HG03457 (cell line): ENCODE results near the gene TH.

ENCODE experiments used
- ATAC-seq: cut with Tn5 transposase; IDR thresholded peaks from one replicate; pipeline ENCODE4 v1.9.1; 2021; ENCODE audit warnings: moderate number of reproducible peaks; ENCODE audit not compliant: unreplicated experiment

Gene TH

GRCh38 chr11:2209370-2209801 is 37.8 kb upstream of the TH start:
- no peak for ATAC-seq

- ATAC-seq, result no peak
Observed at GRCh38 chr11:2208691-2209369, 37.2 kb upstream of the TH start.

GRCh38 chr11:2207773-2208621 is 36.4 kb upstream of the TH start:
- no peak for ATAC-seq

GRCh38 chr11:2207212-2207611 is 35.6 kb upstream of the TH start:
- no peak for ATAC-seq

GRCh38 chr11:2205981-2206690 is 34.5 kb upstream of the TH start:
- ATAC-seq, result no peak

- ATAC-seq, result no peak
Observed at GRCh38 chr11:2205214-2205720, 33.7 kb upstream of the TH start.

GRCh38 chr11:2204361-2205213 is 33.0 kb upstream of the TH start:
- no peak for ATAC-seq

GRCh38 chr11:2203440-2204259 is 32.0 kb upstream of the TH start:
- no peak for ATAC-seq

GRCh38 chr11:2202900-2203439 is 31.4 kb upstream of the TH start:
- ATAC-seq, result no peak

GRCh38 chr11:2202071-2202899 is 30.7 kb upstream of the TH start:
- ATAC-seq, result no peak

- no peak for ATAC-seq
Observed at GRCh38 chr11:2201542-2201941, 29.9 kb upstream of the TH start.

GRCh38 chr11:2200957-2201519 is 29.4 kb upstream of the TH start:
- no peak for ATAC-seq

GRCh38 chr11:2200536-2200935 is 28.9 kb upstream of the TH start:
- no peak for ATAC-seq

GRCh38 chr11:2199466-2200341 is 28.1 kb upstream of the TH start:
- no peak for ATAC-seq

- ATAC-seq, result no peak
Observed at GRCh38 chr11:2198621-2199365, 27.2 kb upstream of the TH start.

- ATAC-seq, result no peak
Observed at GRCh38 chr11:2197771-2198520, 26.3 kb upstream of the TH start.
